Measurements from ENCODE around the gene USP19.
A peak's percentile ranks its signal among the peaks of the same experiment; 100 is the strongest.

Gene USP19

DNA sequence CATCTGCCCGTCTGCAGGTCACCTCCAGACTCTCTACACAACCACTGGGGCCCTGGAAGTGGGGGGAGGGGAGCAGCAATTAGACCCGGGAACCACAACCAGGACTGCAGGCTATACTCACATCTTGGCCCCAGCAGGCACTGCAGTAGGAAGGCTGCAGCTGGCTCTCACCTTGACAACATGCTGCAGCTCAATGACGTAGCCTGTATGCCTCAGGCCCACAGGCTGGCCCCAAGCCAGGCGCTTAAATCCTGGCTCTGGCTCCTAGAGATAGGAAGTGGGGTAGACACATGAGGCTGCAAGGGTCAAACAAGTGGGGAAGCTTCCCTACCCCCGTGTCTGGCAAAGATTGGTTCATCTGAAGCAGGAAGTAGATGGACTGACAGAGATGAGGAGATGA lies 22.2 kb downstream of the USP19 start:
- DNase-seq: no peak

DNA sequence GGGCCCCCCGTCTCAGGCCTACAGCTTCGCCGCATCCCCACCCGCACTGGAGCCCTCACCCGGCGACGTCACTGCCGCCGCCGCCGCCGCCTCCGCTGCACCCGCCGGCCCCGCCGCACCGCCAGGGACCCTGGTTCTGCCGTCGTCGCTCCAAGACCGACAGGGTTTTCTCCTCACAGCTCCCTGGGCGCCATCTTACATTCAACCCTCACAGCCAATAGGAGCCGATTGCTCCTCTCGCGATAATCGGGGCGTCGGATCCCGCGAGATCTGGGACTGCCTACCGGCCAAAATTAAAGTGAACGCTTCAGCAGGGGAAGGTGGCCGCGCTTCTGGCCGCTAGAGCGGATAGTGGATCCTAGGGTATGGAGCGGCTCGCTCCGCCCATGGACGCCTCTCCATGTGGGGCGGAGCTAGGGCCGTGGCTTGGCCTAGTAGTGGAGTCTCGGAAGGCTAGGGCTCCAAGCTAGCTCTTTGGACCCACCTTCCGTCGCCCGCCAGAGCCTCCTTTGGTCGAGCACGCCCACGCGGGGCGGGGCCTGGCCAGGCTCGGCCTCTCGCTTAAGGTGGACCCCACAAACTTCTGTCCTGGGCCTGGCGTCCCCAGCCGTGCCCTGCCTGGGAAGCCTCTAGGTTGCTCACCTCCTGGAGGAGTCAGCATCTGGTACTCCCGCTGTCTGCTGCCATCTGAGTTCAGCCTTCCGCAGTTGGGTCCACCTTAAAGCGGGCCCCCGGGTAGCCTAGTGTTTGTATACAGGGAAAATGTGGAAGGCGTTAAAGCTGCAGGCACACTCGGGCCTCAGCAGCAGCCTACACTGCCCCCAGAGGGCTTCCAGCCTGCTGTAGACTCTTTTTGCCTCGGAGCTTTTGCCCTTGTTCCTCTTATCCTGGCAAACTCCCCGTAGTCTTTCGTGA lies 26.5 kb downstream of the USP19 start, which contains the start of gene QRICH1:
Gene QRICH1, minus strand, starts transcription at position 219 of the 915 bp plus-strand sequence. CDS start 17,054 bp downstream, outside the sequence.
- peak; percentile 89 to 97 (median 94) for DNase-seq

DNA sequence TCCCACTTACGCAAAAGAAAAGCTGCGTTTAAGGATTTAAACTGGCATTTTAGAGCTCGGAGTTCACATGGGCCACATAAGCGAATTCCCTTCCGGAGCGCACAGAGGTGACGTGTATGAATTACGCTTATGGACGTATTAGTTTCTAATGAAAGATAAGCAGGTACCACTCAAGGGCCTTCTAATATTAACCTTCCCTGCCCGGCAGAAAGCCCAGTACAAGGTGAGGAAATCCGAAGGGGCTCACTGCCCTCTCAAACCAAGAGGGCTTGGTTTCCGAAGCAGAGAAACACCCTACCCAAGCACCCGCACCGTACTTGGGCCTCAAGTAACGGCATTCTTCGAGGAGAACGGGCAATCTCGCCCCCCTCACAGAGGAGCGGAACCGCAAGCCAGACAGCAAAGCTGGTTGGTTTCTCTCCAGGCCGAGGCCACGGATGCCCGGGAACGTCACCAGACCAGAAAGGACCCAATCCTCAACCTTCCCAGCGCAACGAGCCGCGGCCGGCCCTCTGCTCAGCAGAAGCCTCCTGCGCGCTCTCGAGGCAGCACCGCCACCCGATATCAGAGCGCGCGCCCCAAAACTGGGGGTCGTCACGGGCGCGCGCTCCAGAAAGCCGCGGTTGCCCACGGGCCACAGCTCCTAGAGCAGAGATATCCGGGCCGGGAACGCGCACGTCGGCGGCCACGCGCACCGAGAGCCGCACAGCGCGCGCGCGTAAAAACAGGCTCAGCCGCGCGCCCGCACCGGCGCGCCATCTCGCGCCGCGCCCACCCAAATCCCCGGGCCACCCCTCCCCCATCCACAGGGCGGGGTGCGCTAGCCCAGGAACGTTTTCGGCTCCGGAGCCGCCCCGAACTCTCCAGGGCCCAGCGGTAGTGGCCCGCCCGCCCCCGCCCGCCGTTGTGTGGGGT lies 27.4 kb downstream of the USP19 start:
- peak; percentile 61 to 82 (median 74) for DNase-seq

DNA sequence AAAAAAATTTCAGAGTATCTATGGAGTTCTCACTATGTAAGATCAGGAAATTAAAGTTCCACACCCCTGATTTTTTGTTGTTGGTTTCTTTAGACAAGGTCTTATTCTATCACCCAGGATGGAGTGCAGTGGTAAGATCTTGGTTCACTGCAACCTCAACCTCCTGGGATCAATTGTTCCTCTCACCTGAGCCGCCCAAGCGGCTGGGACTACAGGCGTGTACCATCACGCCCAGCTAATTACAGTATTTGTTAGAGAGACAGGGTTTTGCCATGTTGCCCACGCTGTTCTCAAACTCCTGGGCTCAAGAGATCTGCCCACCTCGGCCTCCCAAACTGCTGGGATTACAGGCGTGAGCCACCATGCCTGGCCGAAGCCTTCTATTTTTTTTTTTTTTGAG lies 39.2 kb downstream of the USP19 start:
- DNase-seq: no peak

DNA sequence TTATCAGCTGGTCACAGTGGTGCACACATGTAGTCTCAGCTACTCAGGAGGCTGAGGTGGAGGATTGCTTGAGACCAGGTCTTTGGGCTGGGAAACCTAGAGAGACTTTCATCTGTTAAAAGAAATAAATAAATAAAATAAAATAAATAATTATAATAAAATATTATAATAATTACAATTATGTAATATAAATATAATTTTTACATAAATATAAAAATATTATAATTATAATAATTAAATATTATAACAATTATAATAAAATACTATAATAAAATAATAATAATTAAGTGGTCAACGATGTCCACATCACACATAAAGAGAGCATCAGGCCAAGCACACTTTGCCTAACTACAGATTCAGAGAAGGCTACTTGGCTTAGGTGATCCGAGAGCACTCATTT lies 41.4 kb downstream of the USP19 start:
- no peak for DNase-seq

DNA sequence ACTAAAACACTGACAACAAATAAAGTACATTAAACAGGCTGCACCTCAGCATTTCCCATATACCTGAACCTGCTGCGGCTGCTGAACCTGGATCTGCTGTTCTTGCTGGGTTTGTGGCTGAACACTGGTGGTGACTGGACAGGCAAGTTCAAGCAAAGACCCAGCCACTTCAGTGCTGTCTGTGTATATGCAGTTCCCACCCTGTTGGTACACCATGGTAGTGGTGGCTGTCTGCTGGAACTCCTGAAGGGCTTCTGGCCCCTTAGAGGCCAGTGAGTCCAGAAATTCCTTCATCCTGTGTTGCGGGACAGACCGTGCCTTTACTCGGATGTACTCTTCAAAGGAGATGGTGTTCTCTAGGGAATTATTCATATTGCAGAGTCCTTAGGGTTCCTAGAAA lies 44.0 kb downstream of the USP19 start:
- no peak for DNase-seq

DNA sequence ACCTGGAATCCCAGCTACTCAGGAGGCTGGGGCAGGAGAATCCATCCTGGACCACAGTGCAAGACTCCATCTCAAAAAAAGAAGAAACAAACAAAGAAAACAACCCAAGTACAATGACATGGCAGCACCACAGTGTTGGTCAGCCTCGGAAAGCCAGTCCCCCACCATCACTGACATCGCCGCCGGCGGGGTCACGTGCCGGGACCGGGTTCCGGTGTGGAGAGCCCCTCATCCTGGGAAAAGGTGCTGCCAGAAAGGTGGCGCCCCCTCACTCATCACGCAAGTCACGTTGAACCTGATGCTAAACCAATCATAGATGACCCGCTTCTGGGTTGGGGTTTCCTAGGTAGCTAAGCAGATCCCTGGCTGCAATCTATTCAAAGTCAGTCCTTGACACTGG lies 44.5 kb downstream of the USP19 start:
- DNase-seq: no peak

All from activated naive CD4-positive, alpha-beta T cell (primary cell).